Neural cell (in vitro differentiated cells): ENCODE results near the gene GNB3. TPM values are rescaled to one million over a fixed set of nuclear protein-coding genes. Genes with fewer than 3 reads are reported as not detected.

Experiments
- H2AFZ ChIP-seq: fragments of 200-600, 300-800 bp; sonication (generic), shearing (Covaris generic); 2 replicates; pipeline ENCODE4 v1.6.0; 2014; ENCODE audit warnings: low read depth, mild to moderate bottlenecking, antibody characterized with exemption, low read length, moderate library complexity
- H3F3A ChIP-seq: fragments of 200-600 bp; shearing (Covaris generic); 2 replicates; pipeline ENCODE4 v1.6.1; 2016; ENCODE audit warnings: mild to moderate bottlenecking, moderate library complexity, mixed read lengths, antibody characterized with exemption, low read length; ENCODE audit not compliant: insufficient read depth, poor library complexity, severe bottlenecking
- H3K27ac ChIP-seq: fragments of 200-600, 300-800 bp; sonication (generic), shearing (Covaris generic); 2 replicates; pipeline ENCODE4 v1.5.1; 2014; ENCODE audit warnings: mild to moderate bottlenecking, low read length, moderate library complexity
- H3K27me3 ChIP-seq: fragments of 300-800, 200-600 bp; sonication (generic), shearing (Covaris generic); 2 replicates; pipeline ENCODE4 v1.6.0; 2014; ENCODE audit warnings: mild to moderate bottlenecking, low read depth, low read length, moderate library complexity; ENCODE audit not compliant: insufficient read depth
- H3K36me3 ChIP-seq: fragments of 300-800, 200-600 bp; sonication (generic), shearing (Covaris generic); 2 replicates; pipeline ENCODE4 v1.5.1; 2014; ENCODE audit warnings: mild to moderate bottlenecking, antibody characterized with exemption, low read length, moderate library complexity; ENCODE audit not compliant: insufficient read depth
- H3K4me2 ChIP-seq: fragments of 300-800, 200-600 bp; sonication (generic), shearing (Covaris generic); 2 replicates; pipeline ENCODE4 v1.6.0; 2014; ENCODE audit warnings: mild to moderate bottlenecking, low read length
- H3K4me3 ChIP-seq: fragments of 300-800, 200-600 bp; sonication (generic), shearing (Covaris generic); 2 replicates; pipeline ENCODE4 v1.5.1; 2014; ENCODE audit warnings: mild to moderate bottlenecking, low read length, moderate library complexity
- H3K79me2 ChIP-seq: fragments of 200-600 bp; shearing (Covaris generic); replicated peaks from 2 replicates; pipeline ENCODE4 v1.6.0; 2014; ENCODE audit warnings: mild to moderate bottlenecking, low read length, moderate library complexity; ENCODE audit not compliant: insufficient read depth
- H3K9ac ChIP-seq: fragments of 300-800, 200-600 bp; sonication (generic), shearing (Covaris generic); 2 replicates; pipeline ENCODE4 v1.6.1; 2016; ENCODE audit warnings: mild to moderate bottlenecking, low read length, mixed read lengths
- H3K9me2 ChIP-seq: fragments of 200-600 bp; shearing (Covaris generic); 2 replicates; pipeline ENCODE4 v1.6.1; 2016; ENCODE audit warnings: mild to moderate bottlenecking, low read length, mixed read lengths; ENCODE audit not compliant: insufficient read depth
- H3K9me3 ChIP-seq: fragments of 200-600, 300-800 bp; sonication (generic), shearing (Covaris generic); 2 replicates; pipeline ENCODE4 v1.6.1; 2016; ENCODE audit warnings: mild to moderate bottlenecking, mixed run types, low read length, moderate library complexity, mixed read lengths
- H4K20me1 ChIP-seq: fragments of 200-600 bp; shearing (Covaris generic); 2 replicates; pipeline ENCODE4 v1.6.1; 2016; ENCODE audit warnings: mild to moderate bottlenecking, mixed run types; ENCODE audit not compliant: insufficient read depth
- CTCF ChIP-seq: fragments of 450-650 bp; IDR thresholded peaks from 2 replicates; pipeline ENCODE4 v1.5.1; 2014; ENCODE audit warnings: antibody characterized with exemption, mild to moderate bottlenecking, moderate library complexity; ENCODE audit not compliant: poor library complexity, severe bottlenecking
- EP300 ChIP-seq: fragments of 450-650 bp; conservative IDR thresholded peaks from 2 replicates; pipeline ENCODE4 v1.6.1; 2014; ENCODE audit warnings: antibody characterized with exemption, mild to moderate bottlenecking, moderate library complexity; ENCODE audit not compliant: poor library complexity, severe bottlenecking
- EZH2 ChIP-seq: fragments of 200-600, 300-800 bp; shearing (Covaris generic), sonication (generic); IDR thresholded peaks from 2 replicates; pipeline ENCODE4 v1.6.1; 2014; ENCODE audit warnings: antibody characterized with exemption, low read length, borderline replicate concordance, mild to moderate bottlenecking; ENCODE audit not compliant: insufficient read depth, poor library complexity, severe bottlenecking
- MXI1 ChIP-seq: fragments of 450-650 bp; conservative IDR thresholded peaks from 2 replicates; pipeline ENCODE4 v1.6.1; 2014; ENCODE audit warnings: antibody characterized with exemption, mild to moderate bottlenecking; ENCODE audit not compliant: poor library complexity, severe bottlenecking
- POLR2AphosphoS5 ChIP-seq: IDR thresholded peaks from 2 replicates; pipeline ENCODE4 v1.6.1; 2012
- RAD21 ChIP-seq: fragments of 450-650 bp; conservative IDR thresholded peaks from 2 replicates; pipeline ENCODE4 v1.6.1; 2014; ENCODE audit warnings: antibody characterized with exemption, mild to moderate bottlenecking, moderate library complexity
- REST ChIP-seq: IDR thresholded peaks from 2 replicates; pipeline ENCODE4 v1.6.1; 2012; ENCODE audit warnings: borderline replicate concordance
- SMC3 ChIP-seq: fragments of 450-650 bp; conservative IDR thresholded peaks from 2 replicates; pipeline ENCODE4 v1.6.1; 2014; ENCODE audit warnings: antibody characterized with exemption, mild to moderate bottlenecking, moderate library complexity; ENCODE audit not compliant: poor library complexity
- TAF1 ChIP-seq: IDR thresholded peaks from 2 replicates; pipeline ENCODE4 v1.6.1; 2012; ENCODE audit warnings: low read depth
- polyA plus RNA-seq: library from polyadenylated mRNA; depleted of rRNA; stranded (reverse); fragments of >200 nt; gene quantifications from 2 replicates; pipeline ENCODE4 v1.2.3, GENCODE V29; 2014

The GNB3 gene
- polyA plus RNA-seq, 1 donor from 2014 or later, result 18.8 TPM

GRCh38 chr12:6845395-6845794, 4.7 kb downstream of the GNB3 start:
- H3K27me3 ChIP-seq, result no peaks in the 10 kb centered on the region
- H3K9me3 ChIP-seq, result no peaks in the 10 kb centered on the region
- H3K9me2 ChIP-seq, result no peaks in the 10 kb centered on the region
- H3K27ac ChIP-seq, result no peak overlapping the region
- no peaks in the 10 kb centered on the region for H4K20me1 ChIP-seq
- TF ChIP-seq TAF1 (no peak), RAD21 (no peak), EP300 (no peak), EZH2 (no peak), REST (no peak), POLR2AphosphoS5 (no peak), CTCF (no peak), SMC3 (no peak), MXI1 (no peak)
- no peaks in the 10 kb centered on the region for H3F3A ChIP-seq
- H3K4me2 ChIP-seq, result no peak overlapping the region
- no peak overlapping the region for H2AFZ ChIP-seq
- H3K9ac ChIP-seq, result no peak overlapping the region
- H3K4me3 ChIP-seq, result no peak overlapping the region
- H3K36me3 ChIP-seq, result no peaks in the 10 kb centered on the region
- H3K79me2 ChIP-seq, result peaks cover 7% of the 10 kb centered on the region

- no peak overlapping the region for H3K4me3 ChIP-seq
- peaks cover 8% of the 10 kb centered on the region for H3K79me2 ChIP-seq
- no peaks in the 10 kb centered on the region for H4K20me1 ChIP-seq
- H3K4me2 ChIP-seq, result no peak overlapping the region
- no peak overlapping the region for H2AFZ ChIP-seq
- no peaks in the 10 kb centered on the region for H3K27me3 ChIP-seq
- H3K9ac ChIP-seq, result no peak overlapping the region
- no peaks in the 10 kb centered on the region for H3K9me2 ChIP-seq
- no peaks in the 10 kb centered on the region for H3F3A ChIP-seq
- TF ChIP-seq RAD21 (no peak), TAF1 (no peak), EP300 (no peak)
- no peak overlapping the region for H3K27ac ChIP-seq
- H3K36me3 ChIP-seq, result no peaks in the 10 kb centered on the region
- H3K9me3 ChIP-seq, result no peaks in the 10 kb centered on the region
Measured at GRCh38 chr12:6846316-6846869, 5.7 kb downstream of the GNB3 start.
